Ascending aorta (tissue), 2 donors: ENCODE data around the gene CDHR1. TPM values are rescaled to one million over a fixed set of nuclear protein-coding genes. Genes with fewer than 3 reads are reported as not detected.

Experiments
- DNase-seq, 2 donors: peaks; one replicate each; pipeline ENCODE4 v3.0.0-alpha.2; 2019; ENCODE audit warnings: low spot score in 2 of 2
- H3K27ac ChIP-seq, 2 donors: fragments of 200-600 bp; sonication (generic); one replicate each; pipeline ENCODE4 v1.5.1; 2016 to 2017; ENCODE audit warnings: mild to moderate bottlenecking in 1 of 2
- H3K27me3 ChIP-seq: fragments of 200-600 bp; sonication (generic); one replicate; pipeline ENCODE4 v1.5.1; 2017
- H3K36me3 ChIP-seq, 2 donors: fragments of 200-600 bp; sonication (generic); one replicate each; pipeline ENCODE4 v1.5.1; 2016
- H3K4me1 ChIP-seq, 2 donors: fragments of 200-600 bp; sonication (generic); one replicate each; pipeline ENCODE4 v1.5.1; 2016 to 2017; ENCODE audit warnings: mild to moderate bottlenecking in 1 of 2
- H3K4me3 ChIP-seq, 2 donors: fragments of 200-600 bp; sonication (generic); one replicate each; pipeline ENCODE4 v1.5.1; 2016 to 2017; ENCODE audit warnings: mild to moderate bottlenecking in 1 of 2
- H3K9me3 ChIP-seq, 2 donors: fragments of 200-600 bp; sonication (generic); one replicate each; pipeline ENCODE4 v1.5.1; 2016
- intact Hi-C: fragments of 100-400 bp; cut with DNase I; formaldehyde crosslinking; loops from one replicate; pipeline ENCODE4 v1.15.1; 2023
- total RNA-seq: library from RNA; depleted of rRNA; stranded (reverse); fragments of >200 nt; gene quantifications from one replicate; pipeline ENCODE4 v1.1.0, GENCODE V29; 2016
- TF ChIP-seq, protein P1 (sequence below), 3 experiments: fragments of 200-600 bp in 2 of 3; fragments of 450-650 bp in 1 of 3; sonication (generic) in 2 of 3; IDR thresholded peaks; one replicate each; pipeline ENCODE4 v1.5.1; 2016 to 2019; ENCODE audit warnings: antibody characterized with exemption in 3 of 3, mild to moderate bottlenecking in 1 of 3, moderate library complexity in 1 of 3

CDHR1 gene
- total RNA-seq, 1 donor from 2014 or later = not detected

DNA sequence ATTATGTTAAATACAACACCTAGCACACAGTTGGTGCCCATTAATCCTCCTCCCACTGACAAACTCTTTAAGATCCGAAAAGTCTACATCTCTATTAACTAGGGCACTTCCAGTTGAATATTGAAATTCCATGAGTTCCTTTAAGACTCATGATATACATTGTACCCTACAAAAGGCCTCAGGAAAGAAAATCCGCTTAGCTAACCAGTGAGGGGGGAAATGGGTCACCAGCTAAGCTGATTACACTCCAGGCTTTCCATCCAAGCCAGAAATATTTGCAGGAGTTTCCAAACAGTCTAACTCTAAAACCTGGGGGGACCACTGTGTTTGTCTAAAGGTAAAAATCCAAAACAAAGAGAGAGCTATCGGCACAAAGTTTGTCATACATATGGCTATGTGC is 32.3 kb downstream of the CDHR1 start:
- Histone ChIP-seq H3K27me3 (no peaks in the 10 kb centered on the region), H3K4me1 (no peaks in the 10 kb centered on the region), H3K36me3 (no peaks in the 10 kb centered on the region), H3K9me3 (no peaks in the 10 kb centered on the region), H3K27ac (no peak overlapping the region), H3K4me3 (no peak overlapping the region)
- DNase-seq = no peak
- intact Hi-C loops = no loop called here
- TF ChIP-seq, protein P1, sequence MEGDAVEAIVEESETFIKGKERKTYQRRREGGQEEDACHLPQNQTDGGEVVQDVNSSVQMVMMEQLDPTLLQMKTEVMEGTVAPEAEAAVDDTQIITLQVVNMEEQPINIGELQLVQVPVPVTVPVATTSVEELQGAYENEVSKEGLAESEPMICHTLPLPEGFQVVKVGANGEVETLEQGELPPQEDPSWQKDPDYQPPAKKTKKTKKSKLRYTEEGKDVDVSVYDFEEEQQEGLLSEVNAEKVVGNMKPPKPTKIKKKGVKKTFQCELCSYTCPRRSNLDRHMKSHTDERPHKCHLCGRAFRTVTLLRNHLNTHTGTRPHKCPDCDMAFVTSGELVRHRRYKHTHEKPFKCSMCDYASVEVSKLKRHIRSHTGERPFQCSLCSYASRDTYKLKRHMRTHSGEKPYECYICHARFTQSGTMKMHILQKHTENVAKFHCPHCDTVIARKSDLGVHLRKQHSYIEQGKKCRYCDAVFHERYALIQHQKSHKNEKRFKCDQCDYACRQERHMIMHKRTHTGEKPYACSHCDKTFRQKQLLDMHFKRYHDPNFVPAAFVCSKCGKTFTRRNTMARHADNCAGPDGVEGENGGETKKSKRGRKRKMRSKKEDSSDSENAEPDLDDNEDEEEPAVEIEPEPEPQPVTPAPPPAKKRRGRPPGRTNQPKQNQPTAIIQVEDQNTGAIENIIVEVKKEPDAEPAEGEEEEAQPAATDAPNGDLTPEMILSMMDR (IDR thresholded peaks at IDR 0.05) = no peak

DNA sequence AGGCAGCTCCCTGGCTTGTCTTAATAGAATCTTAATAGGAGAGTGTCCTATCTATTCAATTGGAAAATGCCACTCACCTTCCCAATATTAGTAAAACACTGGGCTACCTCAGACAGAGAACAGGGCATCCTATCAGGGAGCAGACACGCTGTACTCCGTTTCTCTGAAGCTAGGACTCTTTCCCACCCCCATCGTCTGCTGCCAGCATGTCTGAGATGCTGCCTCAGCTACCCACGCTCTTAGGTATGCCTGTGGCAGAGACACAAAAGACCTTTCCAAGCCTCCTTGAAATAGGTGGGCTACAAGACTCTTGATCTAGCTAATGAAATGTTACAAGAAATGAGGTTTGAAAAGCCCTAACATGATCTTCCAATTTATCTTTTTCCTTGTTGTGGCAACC is 33.5 kb downstream of the CDHR1 start:
- Histone ChIP-seq H3K4me3 (no peak overlapping the region), H3K36me3 (no peaks in the 10 kb centered on the region), H3K9me3 (no peaks in the 10 kb centered on the region), H3K27ac (no peak overlapping the region), H3K27me3 (no peaks in the 10 kb centered on the region), H3K4me1 (no peaks in the 10 kb centered on the region)
- TF ChIP-seq, protein P1 (IDR thresholded peaks at IDR 0.05) = no peak
- DNase-seq = no peak
- intact Hi-C loops = no loop called here

DNA sequence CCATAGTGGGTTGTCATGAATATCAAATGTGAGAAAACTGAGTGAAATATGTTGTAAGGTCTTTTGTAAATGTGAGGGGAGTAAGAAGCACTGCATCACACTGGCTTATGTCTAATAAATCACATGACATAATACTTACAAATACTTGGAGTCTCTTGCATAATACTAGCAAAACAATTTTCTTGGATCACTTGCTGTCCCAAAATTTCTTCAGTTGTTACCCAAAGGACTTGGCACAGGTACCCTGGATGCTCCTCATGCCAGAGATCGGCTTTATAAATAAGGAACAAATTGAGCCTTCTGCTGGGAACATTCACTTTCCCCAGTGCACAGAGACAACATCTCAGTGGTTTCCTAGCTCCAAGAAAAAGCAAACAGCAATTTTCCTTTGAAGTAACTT is 36.0 kb downstream of the CDHR1 start:
- Histone ChIP-seq H3K4me3 (no peak overlapping the region), H3K9me3 (no peaks in the 10 kb centered on the region), H3K27ac (no peak overlapping the region), H3K4me1 (no peaks in the 10 kb centered on the region), H3K36me3 (no peaks in the 10 kb centered on the region), H3K27me3 (no peaks in the 10 kb centered on the region)
- DNase-seq = no peak
- intact Hi-C loops = no loop called here
- TF ChIP-seq, protein P1 (IDR thresholded peaks at IDR 0.05) = no peak

DNA sequence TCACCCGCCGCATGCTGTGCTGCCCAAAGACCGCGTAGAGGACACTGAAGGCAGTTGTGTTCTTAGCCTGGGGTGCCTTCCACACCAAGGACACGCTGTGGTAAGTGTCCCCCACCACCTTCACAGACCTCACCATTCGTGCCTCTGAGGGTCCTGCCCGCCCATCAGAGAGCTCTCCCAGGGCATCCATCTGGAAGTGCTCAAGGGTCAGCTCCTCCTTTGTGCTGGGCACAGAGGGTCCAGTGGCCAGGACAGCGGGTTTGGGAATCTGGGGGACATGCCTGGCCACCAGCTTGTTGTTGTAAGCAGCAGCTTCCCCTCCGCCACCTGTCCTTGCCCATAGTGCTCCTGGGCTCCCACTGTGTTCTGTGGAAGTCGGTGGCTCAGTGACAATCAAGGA is 38.0 kb downstream of the CDHR1 start:
- H3K4me3 ChIP-seq = no peak overlapping the region
- H3K27ac ChIP-seq = no peak overlapping the region
- TF ChIP-seq, protein P1 (IDR thresholded peaks at IDR 0.05) = no peak
- H3K9me3 ChIP-seq = no peaks in the 10 kb centered on the region
- H3K27me3 ChIP-seq = no peaks in the 10 kb centered on the region
- no peaks in the 10 kb centered on the region for H3K4me1 ChIP-seq
- intact Hi-C loops = no loop called here
- DNase-seq = no peak
- no peaks in the 10 kb centered on the region for H3K36me3 ChIP-seq

DNA sequence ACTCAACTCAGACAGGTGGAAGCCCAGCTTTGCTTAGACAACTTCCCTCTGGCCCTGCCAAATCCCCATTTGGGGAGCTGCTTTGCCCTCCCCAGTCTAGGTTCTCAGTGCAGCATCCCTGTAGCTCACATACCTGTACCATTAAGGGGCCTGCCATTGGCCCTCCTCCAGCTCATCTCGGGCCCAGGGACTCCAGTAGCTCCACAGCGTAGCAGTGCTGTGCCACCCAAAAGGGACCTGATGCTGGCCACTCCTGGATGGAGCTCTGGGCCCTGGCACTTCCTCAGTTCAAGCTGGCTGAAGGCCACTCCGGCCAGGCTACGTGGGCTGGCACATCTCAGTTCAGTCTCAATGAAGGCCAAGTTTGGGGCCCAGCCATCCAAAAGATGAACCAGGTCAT is 39.6 kb downstream of the CDHR1 start:
- Histone ChIP-seq H3K9me3 (no peaks in the 10 kb centered on the region), H3K4me1 (no peaks in the 10 kb centered on the region), H3K36me3 (no peaks in the 10 kb centered on the region), H3K4me3 (no peak overlapping the region), H3K27ac (no peak overlapping the region), H3K27me3 (no peaks in the 10 kb centered on the region)
- TF ChIP-seq, protein P1 (IDR thresholded peaks at IDR 0.05) = no peak
- DNase-seq = no peak
- intact Hi-C loops = no loop called here

DNA sequence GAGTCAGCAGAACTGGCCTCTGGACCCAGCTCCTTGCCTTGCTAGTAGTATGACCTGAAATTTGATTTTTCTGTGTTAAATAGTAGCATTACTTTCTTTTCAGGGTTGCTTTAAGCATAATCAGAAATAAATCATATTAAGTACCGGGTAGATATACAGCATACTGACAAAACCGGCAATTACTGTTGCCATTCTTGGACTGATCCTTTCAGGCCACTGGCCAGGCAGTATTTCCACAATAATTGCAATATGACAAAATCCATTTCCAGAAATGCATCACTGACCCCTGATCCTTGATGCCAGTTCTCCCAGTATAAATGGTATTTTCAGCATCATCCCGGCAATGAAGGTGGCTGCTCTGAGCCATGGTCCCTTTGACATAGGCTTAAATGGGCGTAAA is 40.1 kb downstream of the CDHR1 start:
- TF ChIP-seq, protein P1 (IDR thresholded peaks at IDR 0.05) = no peak
- Histone ChIP-seq H3K27me3 (no peaks in the 10 kb centered on the region), H3K36me3 (no peaks in the 10 kb centered on the region), H3K4me1 (no peaks in the 10 kb centered on the region), H3K9me3 (no peaks in the 10 kb centered on the region), H3K4me3 (no peak overlapping the region), H3K27ac (no peak overlapping the region)
- no peak for DNase-seq
- intact Hi-C loops = no loop called here
